ENCODE measurements around the gene RBM11. TPM values are rescaled to one million over a fixed set of nuclear protein-coding genes. Genes with fewer than 3 reads are reported as not detected.

RBM11 gene
- total and polyA plus RNA-seq, 11 donors = 0.15 to 0.84 (median 0.23) TPM; not detected in 8

DNA sequence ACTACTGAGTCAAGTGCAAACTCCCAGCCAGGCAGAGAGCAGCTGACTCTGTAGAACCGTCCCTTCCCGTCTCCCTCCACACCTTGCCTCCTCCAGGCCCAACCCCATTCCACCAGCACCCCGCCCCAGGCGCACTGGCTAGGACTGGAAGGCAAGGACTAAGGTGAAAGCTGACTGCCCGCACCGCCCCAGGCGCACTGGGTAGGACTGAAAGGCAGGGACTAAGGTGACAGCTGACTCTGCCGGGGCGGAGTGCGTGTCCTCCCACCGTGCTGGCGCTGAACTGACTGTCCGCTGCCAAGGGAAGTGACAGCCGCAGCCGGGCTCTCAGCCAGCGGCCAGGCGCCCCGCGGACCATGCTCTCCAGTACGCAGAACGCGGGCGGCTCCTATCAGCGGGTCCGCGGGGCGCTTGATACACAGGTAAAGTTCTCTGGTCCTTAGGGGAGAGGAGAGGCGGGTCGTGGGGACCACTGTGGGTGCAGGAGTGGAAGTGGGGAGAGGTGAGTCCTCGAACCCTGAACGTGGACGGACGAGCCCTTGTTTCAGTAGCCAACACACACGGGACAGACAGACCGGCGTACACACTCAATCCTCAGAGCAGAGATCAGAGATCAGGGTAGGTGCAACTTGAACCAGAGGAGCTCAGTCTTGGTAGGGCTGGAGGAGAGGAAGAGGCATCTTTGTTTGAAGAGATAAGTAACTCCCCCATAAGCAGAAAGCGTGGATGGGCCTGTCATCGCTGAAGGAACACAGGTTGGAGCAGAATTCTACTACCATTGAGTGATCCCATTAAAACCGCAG lies 58.0 kb downstream of the RBM11 start:
- ATAC-seq (peak; percentile 81 to 99 (median 98)), DNase-seq (peak; percentile 47 to 79 (median 74))
- no peak overlapping the region for H3K27ac ChIP-seq
- H3K4me3 ChIP-seq = peak overlapping the region in 8 of 12 donors; percentile 9 to 34 (median 26)
- H3K36me3 ChIP-seq = no peaks in the 10 kb centered on the region
- intact Hi-C loops (cut with DNase I) = no loop called here
- peaks cover 0 to 7% (median 0%) of the 10 kb centered on the region in 12 donors for H3K4me1 ChIP-seq
- H3K27me3 ChIP-seq = peaks cover 0 to 17% (median 0%) of the 10 kb centered on the region in 9 donors
- WGBS, 4 donors = 12 to 30% (median 16%) methylated on average over 30 to 39 of the region's 39 CpGs
- H3K9me3 ChIP-seq = no peaks in the 10 kb centered on the region
- TF ChIP-seq, protein P1, sequence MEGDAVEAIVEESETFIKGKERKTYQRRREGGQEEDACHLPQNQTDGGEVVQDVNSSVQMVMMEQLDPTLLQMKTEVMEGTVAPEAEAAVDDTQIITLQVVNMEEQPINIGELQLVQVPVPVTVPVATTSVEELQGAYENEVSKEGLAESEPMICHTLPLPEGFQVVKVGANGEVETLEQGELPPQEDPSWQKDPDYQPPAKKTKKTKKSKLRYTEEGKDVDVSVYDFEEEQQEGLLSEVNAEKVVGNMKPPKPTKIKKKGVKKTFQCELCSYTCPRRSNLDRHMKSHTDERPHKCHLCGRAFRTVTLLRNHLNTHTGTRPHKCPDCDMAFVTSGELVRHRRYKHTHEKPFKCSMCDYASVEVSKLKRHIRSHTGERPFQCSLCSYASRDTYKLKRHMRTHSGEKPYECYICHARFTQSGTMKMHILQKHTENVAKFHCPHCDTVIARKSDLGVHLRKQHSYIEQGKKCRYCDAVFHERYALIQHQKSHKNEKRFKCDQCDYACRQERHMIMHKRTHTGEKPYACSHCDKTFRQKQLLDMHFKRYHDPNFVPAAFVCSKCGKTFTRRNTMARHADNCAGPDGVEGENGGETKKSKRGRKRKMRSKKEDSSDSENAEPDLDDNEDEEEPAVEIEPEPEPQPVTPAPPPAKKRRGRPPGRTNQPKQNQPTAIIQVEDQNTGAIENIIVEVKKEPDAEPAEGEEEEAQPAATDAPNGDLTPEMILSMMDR (IDR thresholded peaks at IDR 0.05) = no peak
- no peak for TF ChIP-seq POLR2A (IDR thresholded peaks at IDR 0.05)

DNA sequence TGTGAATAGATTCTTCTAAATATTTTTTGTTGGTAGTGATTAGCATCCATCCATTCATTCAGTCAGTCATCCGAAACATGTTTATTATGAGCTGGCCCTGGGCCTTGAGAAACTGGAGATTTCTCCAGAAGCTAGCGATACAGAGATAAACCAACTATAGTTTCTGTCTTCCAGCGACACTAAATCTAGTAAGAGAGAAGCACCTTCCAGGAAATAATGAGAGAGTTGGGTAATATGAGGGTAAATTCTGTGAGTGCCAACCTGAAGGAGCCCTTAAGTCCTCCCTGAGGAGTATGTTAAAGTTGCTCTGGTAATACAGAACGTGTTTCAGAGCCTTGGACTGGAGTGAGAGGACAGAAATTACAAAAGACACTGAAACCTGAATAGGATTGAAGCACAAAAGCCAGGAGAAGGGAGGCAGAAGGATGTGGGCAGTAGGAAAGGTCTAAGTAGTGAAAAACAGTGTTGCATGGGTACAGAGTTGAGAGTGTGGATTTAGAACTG lies 59.8 kb downstream of the RBM11 start:
- ATAC-seq (no peak), DNase-seq (no peak)
- TF ChIP-seq POLR2A (IDR thresholded peaks at IDR 0.05) = no peak
- TF ChIP-seq, protein P1 (IDR thresholded peaks at IDR 0.05) = no peak
- Histone ChIP-seq H3K4me1 (peaks cover 0 to 7% (median 0%) of the 10 kb centered on the region in 12 donors), H3K36me3 (no peaks in the 10 kb centered on the region), H3K4me3 (no peak overlapping the region), H3K27ac (no peak overlapping the region), H3K9me3 (no peaks in the 10 kb centered on the region), H3K27me3 (peaks cover 0 to 22% (median 0%) of the 10 kb centered on the region in 9 donors)
- intact Hi-C loops (cut with DNase I) = no loop called here
- 76 to 84% (median 80%) methylated on average over 4 of the region's 4 CpGs for WGBS, 4 donors

Other genes with a start within 250 kb of the RBM11 start
- not detected for gene LIPI, start 5.2 kb upstream of the RBM11 start, total RNA-seq
- not detected for gene LIPI, start 5.2 kb upstream of the RBM11 start, polyA plus RNA-seq
- gene HSPA13, start 167.0 kb downstream of the RBM11 start, total RNA-seq = 10 to 100 TPM; 10.2 to 23.7 (median 16.0) TPM
- gene HSPA13, start 167.0 kb downstream of the RBM11 start, polyA plus RNA-seq = 10 to 100 TPM in 1 of 2 donors, 1 to 10 TPM in 1; 3.0 to 23.8 TPM